ENCODE data around the gene SERPINI1.

The SERPINI1 gene

DNA sequence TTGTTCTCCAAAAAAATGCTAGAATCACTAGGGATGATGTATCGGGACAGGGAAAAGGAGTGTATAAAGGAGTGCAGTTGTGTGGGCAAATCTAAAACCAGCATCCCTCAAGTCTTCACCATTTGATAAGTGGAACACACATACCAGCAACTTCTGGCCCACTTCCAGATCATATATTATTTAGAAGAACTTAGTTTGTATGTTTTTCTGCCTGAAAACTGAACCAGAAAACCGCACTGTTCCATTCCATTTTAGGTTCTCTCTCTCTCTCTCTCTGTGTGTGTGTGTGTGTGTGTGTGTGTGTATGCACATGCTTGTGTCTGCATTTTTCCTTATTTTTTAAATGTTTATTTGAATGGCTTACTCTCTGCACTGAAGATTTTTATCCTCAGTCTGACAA, 93.5 kb downstream of the SERPINI1 start:
- TF ChIP-seq, protein P1, sequence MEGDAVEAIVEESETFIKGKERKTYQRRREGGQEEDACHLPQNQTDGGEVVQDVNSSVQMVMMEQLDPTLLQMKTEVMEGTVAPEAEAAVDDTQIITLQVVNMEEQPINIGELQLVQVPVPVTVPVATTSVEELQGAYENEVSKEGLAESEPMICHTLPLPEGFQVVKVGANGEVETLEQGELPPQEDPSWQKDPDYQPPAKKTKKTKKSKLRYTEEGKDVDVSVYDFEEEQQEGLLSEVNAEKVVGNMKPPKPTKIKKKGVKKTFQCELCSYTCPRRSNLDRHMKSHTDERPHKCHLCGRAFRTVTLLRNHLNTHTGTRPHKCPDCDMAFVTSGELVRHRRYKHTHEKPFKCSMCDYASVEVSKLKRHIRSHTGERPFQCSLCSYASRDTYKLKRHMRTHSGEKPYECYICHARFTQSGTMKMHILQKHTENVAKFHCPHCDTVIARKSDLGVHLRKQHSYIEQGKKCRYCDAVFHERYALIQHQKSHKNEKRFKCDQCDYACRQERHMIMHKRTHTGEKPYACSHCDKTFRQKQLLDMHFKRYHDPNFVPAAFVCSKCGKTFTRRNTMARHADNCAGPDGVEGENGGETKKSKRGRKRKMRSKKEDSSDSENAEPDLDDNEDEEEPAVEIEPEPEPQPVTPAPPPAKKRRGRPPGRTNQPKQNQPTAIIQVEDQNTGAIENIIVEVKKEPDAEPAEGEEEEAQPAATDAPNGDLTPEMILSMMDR (IDR thresholded peaks at IDR 0.05; ENCODE audit: insufficient read depth, low read length, missing control alignments): no peak
- CTCF ChIA-PET: no interaction called here
- POLR2A ChIA-PET: no interaction called here
- no peak for DNase-seq (ENCODE audit: low read depth, low spot score)
- no peak overlapping the region for H3K4me3 ChIP-seq (ENCODE audit: low read depth, low read length)

- CTCF ChIA-PET: interaction anchor here (0.6 kb wide), 1 partner anchor 51 kb away, joined by 3 read pairs; no protein-coding TSS in a partner anchor
- no peak overlapping the region for H3K4me3 ChIP-seq (ENCODE audit: low read depth, low read length)
- no peak for DNase-seq (ENCODE audit: low read depth, low spot score)
- POLR2A ChIA-PET: no interaction called here
- TF ChIP-seq, protein P1 (IDR thresholded peaks at IDR 0.05; ENCODE audit: insufficient read depth, low read length, missing control alignments): no peak
Observed at GRCh38 chr3:167830007-167830406, 94.5 kb downstream of the SERPINI1 start.

DNA sequence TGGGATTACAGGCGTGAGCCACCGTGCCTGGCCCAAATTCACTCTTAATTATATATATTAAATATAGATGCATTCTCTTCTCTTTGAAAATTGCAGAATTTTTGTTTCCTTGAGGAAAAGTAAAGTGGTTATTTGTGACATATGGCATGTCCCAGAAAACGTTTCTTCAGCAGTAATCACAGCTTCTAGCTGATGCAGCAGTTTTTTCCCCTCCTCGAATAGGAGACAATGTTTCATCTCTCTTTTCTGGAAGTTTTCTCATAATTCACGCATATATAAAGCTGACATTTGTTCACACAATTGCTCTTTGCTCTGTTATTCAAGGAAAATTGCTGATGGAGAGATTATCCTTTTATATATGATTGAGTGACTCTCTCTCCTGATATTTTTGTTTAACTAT, 99.8 kb downstream of the SERPINI1 start:
- POLR2A ChIA-PET: no interaction called here
- CTCF ChIA-PET: no interaction called here

DNA sequence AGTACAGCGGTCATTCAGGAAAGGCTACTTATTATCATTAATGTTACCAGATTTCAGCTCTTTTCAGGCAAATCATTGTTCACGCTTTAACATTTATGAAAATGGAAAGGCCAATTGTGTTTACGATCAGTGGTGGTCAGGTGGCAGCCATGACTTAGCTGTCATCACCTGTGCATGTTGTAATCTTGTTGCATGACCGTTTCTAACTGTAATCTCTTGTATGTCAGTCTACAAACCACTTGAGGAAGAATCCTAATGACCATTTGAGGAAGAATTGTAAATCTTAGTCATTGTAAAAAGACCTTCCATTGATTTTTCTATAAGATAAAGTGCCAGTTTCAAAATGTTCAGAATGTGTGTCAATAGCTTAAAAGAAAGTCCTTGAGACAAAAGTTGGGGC, 100.4 kb downstream of the SERPINI1 start:
- POLR2A ChIA-PET: no interaction called here

More for the DNA sequence above, 99.8 kb downstream of the SERPINI1 start:
- TF ChIP-seq, protein P1 (IDR thresholded peaks at IDR 0.05; ENCODE audit: insufficient read depth, low read length, missing control alignments): no peak
- DNase-seq (ENCODE audit: low read depth, low spot score): no peak
- H3K4me3 ChIP-seq (ENCODE audit: low read depth, low read length): no peak overlapping the region

DNA sequence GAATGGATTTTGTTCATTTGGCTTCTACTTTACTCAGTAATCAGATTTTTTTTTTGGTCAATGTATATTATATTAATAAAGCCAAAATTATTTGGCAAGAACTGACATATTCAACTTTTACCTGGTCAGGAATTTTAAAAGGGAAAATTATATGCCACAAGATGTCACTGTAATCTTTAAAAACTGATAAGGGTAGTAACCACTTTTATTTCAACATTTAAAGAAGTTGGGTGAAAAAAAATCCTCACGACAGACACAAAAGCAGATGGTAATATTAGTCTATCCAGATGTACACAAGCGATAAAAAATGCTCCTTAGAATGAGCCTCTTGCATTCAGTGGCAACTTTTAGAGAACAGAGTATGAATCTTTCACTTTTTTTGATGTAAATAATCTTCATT, 101.9 kb downstream of the SERPINI1 start:
- TF ChIP-seq, protein P1 (IDR thresholded peaks at IDR 0.05; ENCODE audit: insufficient read depth, low read length, missing control alignments): no peak
- POLR2A ChIA-PET: no interaction called here
- DNase-seq (ENCODE audit: low read depth, low spot score): no peak
- H3K4me3 ChIP-seq (ENCODE audit: low read depth, low read length): no peak overlapping the region
- CTCF ChIA-PET: no interaction called here

More for the DNA sequence above, 100.4 kb downstream of the SERPINI1 start:
- H3K4me3 ChIP-seq (ENCODE audit: low read depth, low read length): no peak overlapping the region
- CTCF ChIA-PET: no interaction called here
- TF ChIP-seq, protein P1 (IDR thresholded peaks at IDR 0.05; ENCODE audit: insufficient read depth, low read length, missing control alignments): no peak
- DNase-seq (ENCODE audit: low read depth, low spot score): no peak

DNA sequence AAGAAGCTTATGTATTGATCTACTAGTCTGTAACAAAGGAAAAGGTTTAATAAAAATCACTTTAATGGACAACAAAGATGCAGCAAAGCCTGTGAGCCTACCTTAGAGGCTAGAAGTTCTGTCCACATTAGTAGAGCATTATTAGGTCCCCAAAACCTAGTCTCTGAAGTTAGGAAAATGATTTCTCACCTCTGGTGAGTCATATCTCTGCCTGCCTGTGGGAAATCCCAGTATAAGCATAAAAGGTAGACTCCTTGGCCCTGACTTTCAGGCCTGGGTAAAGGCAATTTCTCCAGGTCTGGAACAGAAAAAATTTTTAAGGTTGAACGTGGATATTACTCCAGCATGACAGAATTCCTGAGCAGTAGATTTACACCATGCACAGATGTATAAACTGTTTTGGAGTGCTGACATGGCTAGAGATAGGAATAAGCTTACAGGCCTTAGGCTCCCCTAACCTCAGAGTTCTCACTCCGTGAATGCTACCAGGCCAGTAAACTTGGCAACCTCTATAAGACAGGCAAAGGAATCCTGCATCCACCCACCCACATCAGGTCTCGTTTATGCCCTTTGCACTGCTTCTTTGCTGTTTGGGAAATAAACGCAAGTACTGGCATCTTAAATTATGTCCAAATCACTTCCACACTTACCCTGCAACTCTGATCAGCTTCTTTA, 104.1 kb downstream of the SERPINI1 start:
- ChIA-PET CTCF (no interaction called here), POLR2A (no interaction called here)
- TF ChIP-seq, protein P1 (IDR thresholded peaks at IDR 0.05; ENCODE audit: insufficient read depth, low read length, missing control alignments): no peak
- DNase-seq (ENCODE audit: low read depth, low spot score): no peak
- H3K4me3 ChIP-seq (ENCODE audit: low read depth, low read length): no peak overlapping the region

All from AG04449 (cell line).